ENCODE data around the gene NSD2.

The NSD2 gene

DNA sequence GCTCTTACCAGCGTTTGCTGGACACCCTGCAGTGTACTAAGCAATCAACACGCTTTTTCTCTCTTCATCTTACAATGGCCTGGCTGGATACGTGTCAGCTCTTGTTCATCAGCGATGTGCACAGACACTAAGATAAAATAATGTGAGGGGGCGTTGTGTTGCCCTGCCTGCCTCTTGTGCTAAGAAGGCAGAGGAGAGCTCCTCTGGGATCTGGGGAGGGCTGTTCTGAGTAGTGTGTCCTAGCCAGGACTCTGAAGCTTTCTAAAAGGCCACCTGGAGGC, 87.9 kb downstream of the NSD2 start:
- H3K4me1 ChIP-seq, result no peaks in the 10 kb centered on the region
- H3K9me3 ChIP-seq, result no peaks in the 10 kb centered on the region
- no peak overlapping the region for H3K4me3 ChIP-seq
- H3K36me3 ChIP-seq (replicated peaks), result peaks cover 96% of the 10 kb centered on the region
- in situ Hi-C loops (cut with MboI; ENCODE audit: low sequenced_read_pairs), result no loop called here
- no peak for DNase-seq (ENCODE audit: low spot score in 2 of 2)
- no peaks in the 10 kb centered on the region for H3K27me3 ChIP-seq (ENCODE audit: low read depth)

DNA sequence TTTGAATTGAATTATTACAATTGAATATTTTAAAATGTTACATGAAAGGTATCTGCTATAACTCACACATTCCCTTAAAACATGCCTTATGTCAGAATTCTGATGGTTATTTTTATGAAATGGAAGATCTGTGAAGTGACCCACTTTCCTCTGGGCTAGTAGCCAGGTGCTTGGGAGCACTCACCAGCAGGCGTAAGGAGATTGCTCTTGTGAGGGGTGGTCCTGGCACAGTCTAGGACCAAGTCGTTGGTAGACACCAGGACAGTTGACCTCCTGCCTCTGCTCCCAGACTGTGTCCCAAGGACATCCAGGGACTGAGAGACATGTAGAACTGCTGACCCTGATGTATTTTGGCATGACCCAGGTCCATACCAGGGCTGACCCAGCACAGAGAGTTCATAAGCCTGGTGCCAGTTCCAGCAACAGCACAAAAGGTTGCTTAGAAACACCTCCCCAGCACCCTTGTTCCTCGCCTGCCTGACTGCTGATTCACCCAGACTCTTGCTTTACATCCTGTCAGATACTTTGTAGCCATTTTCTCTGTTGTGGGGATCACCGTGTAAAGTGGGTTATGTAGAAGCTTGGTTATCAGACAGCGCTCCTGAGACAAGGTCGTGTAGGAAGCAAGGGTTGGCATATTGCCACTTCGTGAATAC, 89.1 kb downstream of the NSD2 start:
- DNase-seq (ENCODE audit: low spot score in 2 of 2), result no peak
- Histone ChIP-seq H3K27me3 (ENCODE audit: low read depth) (no peaks in the 10 kb centered on the region), H3K4me3 (no peak overlapping the region), H3K36me3 (replicated peaks) (peaks cover 94% of the 10 kb centered on the region), H3K4me1 (no peaks in the 10 kb centered on the region), H3K9me3 (no peaks in the 10 kb centered on the region)
- in situ Hi-C loops (cut with MboI; ENCODE audit: low sequenced_read_pairs), result no loop called here

DNA sequence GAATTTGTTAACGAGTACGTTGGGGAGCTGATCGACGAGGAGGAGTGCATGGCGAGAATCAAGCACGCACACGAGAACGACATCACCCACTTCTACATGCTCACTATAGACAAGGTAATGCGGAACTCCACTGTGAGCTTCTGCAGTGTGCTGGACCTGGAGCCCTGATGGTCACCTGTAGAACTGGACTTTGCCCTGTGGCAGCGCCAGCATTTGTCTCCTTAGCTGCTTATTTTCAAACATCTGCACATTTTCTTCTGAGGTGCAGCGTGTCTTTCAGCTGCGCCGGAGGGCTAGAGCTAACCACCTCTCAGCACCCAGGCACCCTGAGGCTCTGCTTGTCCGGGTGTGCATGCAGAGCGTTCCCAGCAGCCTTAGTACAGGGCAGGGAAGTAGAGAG, 89.8 kb downstream of the NSD2 start:
- Histone ChIP-seq H3K4me1 (no peaks in the 10 kb centered on the region), H3K27me3 (ENCODE audit: low read depth) (no peaks in the 10 kb centered on the region)
- in situ Hi-C loops (cut with MboI; ENCODE audit: low sequenced_read_pairs), result no loop called here

DNA sequence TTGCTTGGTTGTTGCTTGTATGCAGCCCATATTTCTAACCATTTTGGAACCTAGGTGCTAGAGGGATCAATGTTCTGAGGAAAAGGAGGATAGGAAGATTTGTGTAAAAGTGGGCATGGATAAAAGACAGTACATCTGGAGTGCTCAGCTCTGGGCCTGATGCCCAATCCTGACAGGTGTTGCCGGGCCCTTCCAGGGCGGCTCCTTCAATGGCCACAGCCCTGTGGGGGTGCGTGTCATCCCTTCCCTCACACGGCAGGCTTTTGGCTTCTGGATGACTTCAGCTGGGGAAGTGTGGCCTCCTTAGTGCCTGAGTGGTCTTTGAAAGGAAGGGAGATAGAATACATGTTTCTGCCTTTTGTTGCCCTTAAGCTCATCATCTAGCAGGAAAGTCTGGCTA, 90.4 kb downstream of the NSD2 start:
- H3K9me3 ChIP-seq, result no peaks in the 10 kb centered on the region
- no peak overlapping the region for H3K4me3 ChIP-seq
- no peaks in the 10 kb centered on the region for H3K27me3 ChIP-seq (ENCODE audit: low read depth)
- peaks cover 90% of the 10 kb centered on the region for H3K36me3 ChIP-seq (replicated peaks)
- in situ Hi-C loops (cut with MboI; ENCODE audit: low sequenced_read_pairs), result no loop called here
- no peaks in the 10 kb centered on the region for H3K4me1 ChIP-seq
- DNase-seq (ENCODE audit: low spot score in 2 of 2), result no peak

More for the DNA sequence above, 89.8 kb downstream of the NSD2 start:
- Histone ChIP-seq H3K36me3 (replicated peaks) (peaks cover 94% of the 10 kb centered on the region), H3K9me3 (no peaks in the 10 kb centered on the region), H3K4me3 (no peak overlapping the region)
- DNase-seq (ENCODE audit: low spot score in 2 of 2), result no peak

DNA sequence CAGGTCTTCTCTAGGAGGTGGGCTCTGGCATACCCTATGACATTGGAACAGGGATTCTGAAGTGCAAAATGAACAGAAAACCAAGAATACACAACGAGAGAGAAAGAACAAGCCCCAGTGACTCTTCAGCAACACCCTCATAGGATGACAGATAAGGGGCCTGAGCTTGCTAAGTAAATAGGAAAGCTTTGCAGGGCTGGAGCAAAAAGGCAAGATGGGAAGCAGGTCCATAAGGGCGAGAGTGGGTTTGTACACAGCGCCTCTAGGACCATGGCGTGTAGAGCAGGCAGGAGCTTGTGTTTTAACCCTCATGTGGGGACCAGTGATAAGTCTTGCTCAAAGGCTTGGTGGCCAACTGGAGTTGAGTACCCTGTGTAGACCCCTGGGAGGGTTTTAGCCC, 91.8 kb downstream of the NSD2 start:
- in situ Hi-C loops (cut with MboI; ENCODE audit: low sequenced_read_pairs), result no loop called here
- Histone ChIP-seq H3K4me1 (no peaks in the 10 kb centered on the region), H3K27me3 (ENCODE audit: low read depth) (no peaks in the 10 kb centered on the region), H3K4me3 (no peak overlapping the region), H3K36me3 (replicated peaks) (peaks cover 90% of the 10 kb centered on the region), H3K9me3 (no peaks in the 10 kb centered on the region)
- no peak for DNase-seq (ENCODE audit: low spot score in 2 of 2)

DNA sequence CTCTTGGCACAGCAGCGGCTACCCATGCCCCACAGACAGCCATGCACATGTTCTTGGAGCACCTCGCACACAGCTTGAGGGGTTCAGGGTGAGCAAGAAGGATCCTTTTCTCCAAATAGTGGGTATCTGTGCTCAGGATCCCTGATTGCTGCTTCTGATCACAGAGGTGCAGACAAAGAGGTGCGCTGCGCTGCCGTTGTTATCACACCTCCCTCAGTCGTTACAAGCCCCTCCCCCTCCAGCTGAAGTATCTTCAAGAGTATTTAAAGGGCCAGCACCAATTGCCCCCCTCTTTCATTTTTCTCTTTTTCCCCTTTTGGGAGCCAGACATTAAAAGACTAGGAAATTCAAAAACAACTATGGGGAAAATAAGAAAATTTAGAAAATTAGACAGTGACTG, 93.2 kb downstream of the NSD2 start:
- H3K27me3 ChIP-seq (ENCODE audit: low read depth), result no peaks in the 10 kb centered on the region
- no peak overlapping the region for H3K4me3 ChIP-seq
- peaks cover 87% of the 10 kb centered on the region for H3K36me3 ChIP-seq (replicated peaks)
- in situ Hi-C loops (cut with MboI; ENCODE audit: low sequenced_read_pairs), result no loop called here
- H3K9me3 ChIP-seq, result no peaks in the 10 kb centered on the region
- no peaks in the 10 kb centered on the region for H3K4me1 ChIP-seq
- no peak for DNase-seq (ENCODE audit: low spot score in 2 of 2)

DNA sequence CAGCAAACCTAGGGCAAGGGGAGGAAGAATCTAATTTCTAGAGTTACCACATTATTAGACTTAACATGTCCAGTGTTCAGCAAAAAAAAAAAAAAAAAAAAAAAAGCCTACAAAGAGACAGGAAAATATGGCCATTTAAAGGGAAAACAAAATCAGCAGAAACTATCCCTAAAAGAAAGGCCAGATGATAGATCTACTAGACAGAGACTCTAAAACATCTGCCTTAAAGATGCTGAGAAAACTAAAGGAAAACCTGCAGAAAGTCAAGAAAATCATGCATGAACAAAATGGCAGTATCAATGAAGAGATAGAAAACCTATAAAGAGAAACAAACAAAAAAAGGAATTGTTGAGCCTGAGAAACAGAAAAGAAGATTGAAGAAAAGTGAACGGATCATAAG, 93.8 kb downstream of the NSD2 start:
- Histone ChIP-seq H3K9me3 (no peaks in the 10 kb centered on the region), H3K4me3 (no peak overlapping the region), H3K27me3 (ENCODE audit: low read depth) (no peaks in the 10 kb centered on the region), H3K36me3 (replicated peaks) (peaks cover 82% of the 10 kb centered on the region), H3K4me1 (no peaks in the 10 kb centered on the region)
- in situ Hi-C loops (cut with MboI; ENCODE audit: low sequenced_read_pairs), result no loop called here
- no peak for DNase-seq (ENCODE audit: low spot score in 2 of 2)

DNA sequence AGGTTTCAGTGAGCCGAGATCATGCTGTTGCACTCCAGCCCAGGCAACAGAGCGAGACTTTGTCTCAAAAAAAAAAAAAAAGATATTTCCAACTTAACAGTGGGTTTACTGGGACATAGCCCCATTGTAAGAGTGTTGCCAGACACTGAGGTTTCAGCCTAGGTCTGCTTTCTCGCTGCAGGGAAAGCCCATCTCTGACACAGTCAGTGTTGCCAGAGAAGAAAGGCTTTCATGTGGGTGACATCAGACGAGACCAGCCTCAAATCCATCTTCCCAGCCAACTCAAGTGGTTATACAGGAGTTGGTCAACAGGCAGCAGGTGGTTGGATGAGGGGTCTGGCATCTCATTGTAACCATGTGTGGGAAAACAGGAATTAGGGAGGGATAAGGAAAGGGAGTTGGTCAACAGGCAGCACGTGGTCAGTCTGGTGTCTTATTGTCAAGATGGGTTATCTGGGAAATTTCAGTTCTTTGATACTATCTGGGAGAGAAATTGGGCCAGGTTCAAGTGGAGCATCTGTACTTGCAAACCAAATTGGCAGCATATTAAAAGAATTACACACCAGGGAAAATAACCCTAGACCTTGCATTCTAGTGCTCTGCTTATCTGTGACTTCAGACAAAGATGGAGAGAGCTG, 96.4 kb downstream of the NSD2 start:
- Histone ChIP-seq H3K27me3 (ENCODE audit: low read depth) (no peaks in the 10 kb centered on the region), H3K9me3 (no peaks in the 10 kb centered on the region), H3K36me3 (replicated peaks) (peaks cover 79% of the 10 kb centered on the region), H3K4me3 (no peak overlapping the region), H3K4me1 (no peaks in the 10 kb centered on the region)
- in situ Hi-C loops (cut with MboI; ENCODE audit: low sequenced_read_pairs), result no loop called here
- DNase-seq (ENCODE audit: low spot score in 2 of 2), result no peak

DNA sequence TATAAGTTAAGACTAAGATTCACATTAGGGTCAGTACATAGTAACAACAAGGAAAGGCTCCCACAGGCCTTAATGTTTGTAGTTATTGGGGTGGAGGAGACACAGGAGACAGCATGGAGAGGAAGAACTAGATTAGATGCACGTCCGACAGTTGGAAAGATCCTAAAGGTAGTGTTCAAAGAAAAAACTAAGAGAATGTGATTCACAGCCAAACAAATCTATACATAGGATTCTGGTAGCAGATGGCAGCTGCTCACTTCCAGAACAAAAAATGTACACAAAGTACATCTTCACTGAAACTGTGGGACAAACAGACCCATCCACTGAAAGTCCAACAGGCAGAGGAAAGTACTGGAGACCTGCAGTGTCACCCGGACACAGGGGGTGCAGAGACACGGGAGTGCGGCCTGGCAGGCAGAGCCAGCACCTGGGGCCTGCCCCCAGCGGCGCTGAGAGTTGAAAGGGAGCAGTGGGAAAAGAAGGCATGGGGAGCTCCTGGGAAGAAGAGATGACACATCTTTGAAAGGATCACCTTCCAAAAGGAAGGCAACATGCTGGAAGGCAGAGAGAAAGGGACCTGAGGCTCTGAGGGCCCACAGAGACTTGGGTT, 97.6 kb downstream of the NSD2 start:
- in situ Hi-C loops (cut with MboI; ENCODE audit: low sequenced_read_pairs), result no loop called here
- H3K4me1 ChIP-seq, result no peaks in the 10 kb centered on the region
- H3K9me3 ChIP-seq, result no peaks in the 10 kb centered on the region
- DNase-seq (ENCODE audit: low spot score in 2 of 2), result no peak
- peaks cover 79% of the 10 kb centered on the region for H3K36me3 ChIP-seq (replicated peaks)
- no peak overlapping the region for H3K4me3 ChIP-seq
- no peaks in the 10 kb centered on the region for H3K27me3 ChIP-seq (ENCODE audit: low read depth)

DNA sequence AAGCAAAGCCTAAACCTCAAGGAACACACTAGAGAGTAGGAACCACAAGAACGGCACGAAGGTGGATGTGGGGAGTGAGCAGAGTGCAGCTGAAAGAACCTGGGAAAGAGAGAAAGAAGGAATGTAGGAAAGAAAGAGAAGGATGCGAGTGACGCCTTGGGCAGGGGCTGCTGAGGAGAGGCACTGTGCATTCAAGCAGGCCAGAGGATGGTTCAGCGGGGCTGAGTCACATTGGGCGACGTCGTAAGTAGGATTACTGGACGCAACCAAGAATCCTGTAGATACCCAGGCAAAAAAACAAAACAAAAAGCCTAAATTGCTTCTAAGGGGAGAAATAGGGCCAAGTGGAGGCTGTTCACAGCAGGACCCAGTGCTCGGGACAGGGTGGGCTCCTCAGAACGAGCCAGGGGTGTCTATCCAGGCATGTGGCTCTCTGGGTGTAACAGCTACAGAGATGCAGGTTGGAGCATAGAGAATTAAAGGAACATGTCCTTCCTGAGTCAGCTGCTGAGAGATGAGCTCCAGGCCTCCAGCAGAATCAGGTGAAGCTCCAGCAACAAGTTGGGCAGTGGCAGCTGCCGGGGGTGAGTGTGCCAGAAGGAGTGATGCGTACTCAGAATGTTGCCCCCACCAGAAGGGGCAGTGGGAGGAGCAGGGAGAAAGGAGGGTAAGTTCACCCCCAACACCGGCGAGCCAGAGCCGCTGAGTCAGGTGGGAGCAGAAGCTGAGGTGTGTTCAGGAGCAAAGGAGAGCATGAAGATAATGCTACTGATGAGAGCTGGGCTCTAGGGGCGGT, 98.9 kb downstream of the NSD2 start:
- Histone ChIP-seq H3K4me1 (no peaks in the 10 kb centered on the region), H3K27me3 (ENCODE audit: low read depth) (no peaks in the 10 kb centered on the region), H3K9me3 (no peaks in the 10 kb centered on the region), H3K36me3 (replicated peaks) (peaks cover 77% of the 10 kb centered on the region), H3K4me3 (no peak overlapping the region)
- in situ Hi-C loops (cut with MboI; ENCODE audit: low sequenced_read_pairs), result no loop called here
- no peak for DNase-seq (ENCODE audit: low spot score in 2 of 2)

DNA sequence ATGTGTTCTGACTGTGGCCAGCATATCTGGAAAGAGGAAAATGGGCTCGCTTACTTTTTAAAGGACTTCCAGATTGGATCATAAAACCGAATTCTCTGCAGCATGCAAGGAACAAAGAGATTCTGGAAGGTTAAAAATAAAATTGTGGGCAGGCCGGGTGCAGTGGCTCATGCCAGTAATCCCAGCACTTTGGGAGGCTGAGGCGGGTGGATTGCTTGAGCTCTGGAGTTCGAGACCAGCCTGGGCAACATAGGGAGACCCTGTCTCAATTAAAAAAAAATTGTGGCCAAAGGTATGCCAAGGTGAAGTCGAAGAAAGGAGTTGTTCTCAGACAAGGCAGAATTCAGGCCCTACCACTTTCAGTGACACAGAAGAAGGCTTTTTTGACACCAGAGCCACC, 99.7 kb downstream of the NSD2 start:
- H3K4me3 ChIP-seq, result no peak overlapping the region
- no peaks in the 10 kb centered on the region for H3K9me3 ChIP-seq
- H3K36me3 ChIP-seq (replicated peaks), result peaks cover 77% of the 10 kb centered on the region
- H3K4me1 ChIP-seq, result no peaks in the 10 kb centered on the region
- H3K27me3 ChIP-seq (ENCODE audit: low read depth), result no peaks in the 10 kb centered on the region
- in situ Hi-C loops (cut with MboI; ENCODE audit: low sequenced_read_pairs), result no loop called here
- DNase-seq (ENCODE audit: low spot score in 2 of 2), result no peak

DNA sequence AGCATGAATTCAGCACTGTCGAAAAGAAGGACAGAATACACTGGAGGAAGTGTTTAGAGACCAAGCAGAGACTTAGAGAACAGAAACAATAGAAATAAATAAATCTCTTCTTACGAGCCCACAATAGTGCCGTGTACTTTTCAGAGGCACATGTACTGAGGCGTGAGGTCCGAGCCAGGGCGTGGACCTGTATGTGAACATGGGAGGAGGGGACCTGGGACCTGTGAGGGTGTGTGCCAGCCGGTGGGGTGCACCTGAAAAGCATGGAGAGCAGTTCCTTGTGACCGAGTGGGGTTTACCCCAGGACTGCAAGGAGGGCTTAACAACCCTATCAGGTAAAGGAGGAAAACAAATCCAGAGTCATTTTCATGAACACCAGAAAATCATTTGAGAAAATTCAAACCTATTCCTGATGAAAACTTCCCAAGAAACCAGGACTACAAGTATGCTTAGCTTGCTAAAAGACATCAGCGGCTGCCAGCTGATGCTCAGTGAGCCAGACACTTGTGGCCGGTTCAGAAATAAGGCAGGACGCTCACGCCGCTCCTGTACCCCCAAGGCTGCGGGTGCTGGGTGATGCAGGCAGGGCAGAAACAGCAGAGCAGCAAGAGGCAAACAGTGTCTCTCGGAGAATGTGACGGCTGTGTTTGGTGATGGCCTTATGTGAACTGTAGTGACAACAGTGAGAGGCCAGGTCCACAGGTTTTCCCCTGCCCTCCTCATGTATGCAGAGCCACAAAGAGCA, 100.4 kb downstream of the NSD2 start:
- H3K36me3 ChIP-seq (replicated peaks), result peaks cover 82% of the 10 kb centered on the region
- H3K4me1 ChIP-seq, result no peaks in the 10 kb centered on the region
- H3K9me3 ChIP-seq, result no peaks in the 10 kb centered on the region
- in situ Hi-C loops (cut with MboI; ENCODE audit: low sequenced_read_pairs), result no loop called here
- H3K27me3 ChIP-seq (ENCODE audit: low read depth), result no peaks in the 10 kb centered on the region
- H3K4me3 ChIP-seq, result no peak overlapping the region
- no peak for DNase-seq (ENCODE audit: low spot score in 2 of 2)

DNA sequence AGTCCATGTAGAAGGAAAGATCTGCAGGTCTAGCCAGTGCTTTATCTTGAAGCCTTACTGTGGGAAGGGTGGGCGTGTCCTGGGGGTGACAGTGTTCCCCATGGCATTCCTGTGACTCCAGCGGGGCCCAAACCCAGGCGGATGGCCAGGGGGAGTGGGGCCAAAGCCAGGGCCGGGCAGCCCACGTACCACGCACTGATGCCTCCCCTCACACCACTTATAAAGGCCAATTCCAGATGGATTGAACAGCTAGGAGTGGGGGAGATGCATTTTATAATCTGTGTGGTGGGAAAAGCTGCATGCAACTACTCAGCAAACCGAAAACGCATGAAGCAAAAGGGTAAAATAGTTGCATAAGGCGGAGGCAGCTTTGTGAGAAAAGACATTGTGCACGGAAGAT, 101.2 kb downstream of the NSD2 start:
- in situ Hi-C loops (cut with MboI; ENCODE audit: low sequenced_read_pairs), result no loop called here
- Histone ChIP-seq H3K36me3 (replicated peaks) (peaks cover 84% of the 10 kb centered on the region), H3K4me1 (no peaks in the 10 kb centered on the region), H3K27me3 (ENCODE audit: low read depth) (no peaks in the 10 kb centered on the region), H3K4me3 (no peak overlapping the region), H3K9me3 (no peaks in the 10 kb centered on the region)
- no peak for DNase-seq (ENCODE audit: low spot score in 2 of 2)

DNA sequence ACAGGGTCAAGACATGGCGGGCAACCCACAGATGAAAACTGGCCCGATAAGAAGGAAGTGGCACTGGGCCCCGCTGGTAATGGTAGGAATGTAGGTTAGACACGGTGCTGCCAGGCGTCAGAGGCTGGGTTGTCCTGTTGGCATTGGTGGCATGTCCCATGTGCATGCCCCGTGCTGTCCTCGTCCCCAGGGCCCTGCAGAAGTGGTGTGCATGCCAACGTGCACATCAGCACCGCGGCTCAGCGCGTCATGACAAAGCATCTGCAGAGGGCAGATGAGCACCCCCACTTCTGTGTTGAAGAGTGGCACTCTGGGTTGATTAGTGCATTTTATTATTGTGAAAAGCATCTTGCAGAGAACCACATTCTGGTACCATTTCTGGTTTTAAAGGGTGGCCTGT, 102.0 kb downstream of the NSD2 start:
- Histone ChIP-seq H3K4me1 (no peaks in the 10 kb centered on the region), H3K36me3 (replicated peaks) (peaks cover 85% of the 10 kb centered on the region), H3K9me3 (no peaks in the 10 kb centered on the region), H3K4me3 (no peak overlapping the region), H3K27me3 (ENCODE audit: low read depth) (no peaks in the 10 kb centered on the region)
- DNase-seq (ENCODE audit: low spot score in 2 of 2), result no peak
- in situ Hi-C loops (cut with MboI; ENCODE audit: low sequenced_read_pairs), result no loop called here
